ENCODE results near the gene HMX2. TPM values are rescaled to one million over a fixed set of nuclear protein-coding genes. Genes with fewer than 3 reads are reported as not detected.

Gene HMX2
- not detected for total RNA-seq
- under 1 TPM; 0.14 to 0.24 TPM for polyA plus RNA-seq
- total RNA-seq, result not detected

- H3K4me1 Mint-ChIP-seq, result peaks cover 25 to 77% (median 62%) of the 10 kb centered on the region in 7 donors
- peaks cover 50 to 82% (median 54%) of the 10 kb centered on the region in 5 donors for H3K27me3 Mint-ChIP-seq
- DNase-seq, result peak in 2 of 9 donors; percentile 37 to 40
- Histone ChIP-seq H3K27me3 (ENCODE audit: control insufficient read depth in 2 of 2, insufficient read depth in 2 of 2, low read length in 2 of 2) (peaks cover 25 to 48% of the 10 kb centered on the region in 2 donors), H3K27ac (ENCODE audit: low read depth, low read length) (no peak within 1 kb of the TSS), H3K36me3 (ENCODE audit: control insufficient read depth in 2 of 3, insufficient read depth in 3 of 3, low read length in 3 of 3) (no peaks in the 10 kb centered on the region), H3K4me3 (ENCODE audit: low read length) (peak within 1 kb of the TSS; percentile 52), H3K9me3 (ENCODE audit: control insufficient read depth in 2 of 3, low read length in 3 of 3) (no peaks in the 10 kb centered on the region), H3K4me1 (ENCODE audit: control insufficient read depth in 2 of 2, insufficient read depth in 2 of 2, low read length in 2 of 2) (peaks cover 33 to 79% of the 10 kb centered on the region in 2 donors)
- peak within 1 kb of the TSS; percentile 62 to 91 (median 89) for H3K4me3 Mint-ChIP-seq
- H3K9me3 Mint-ChIP-seq, result peaks cover 0 to 4% (median 0%) of the 10 kb centered on the region in 11 donors
- ChIA-PET CTCF (no interaction called here), POLR2A (no interaction called here)
- peaks cover 0 to 3% (median 0%) of the 10 kb centered on the region in 5 donors for H3K36me3 Mint-ChIP-seq
- intact Hi-C loops (cut with micrococcal nuclease), result loop anchor here in 1 of 2 donors (1.0 kb wide), 1 partner anchor 11 kb away; no protein-coding TSS in a partner anchor
- H3K27ac Mint-ChIP-seq, result peak within 1 kb of the TSS in 5 of 9 donors; percentile 15 to 66 (median 43)
- ATAC-seq, result peak; percentile 30
These were observed at the start of gene HMX2 for GRCh38 chr10:123147635-123148413. TSS of gene HMX2 (plus strand) at chr10:123148136. CDS start at chr10:123148379, 243 bp downstream.

GRCh38 chr10:123100030-123100762 is 47.7 kb upstream of the HMX2 start:
- no peaks in the 10 kb centered on the region for H3K4me1 Mint-ChIP-seq
- H3K9me3 Mint-ChIP-seq, result peaks cover 0 to 1% (median 0%) of the 10 kb centered on the region in 11 donors
- no peak overlapping the region for H3K4me3 ChIP-seq (ENCODE audit: low read length)
- H3K4me1 ChIP-seq (ENCODE audit: control insufficient read depth in 2 of 2, insufficient read depth in 2 of 2, low read length in 2 of 2), result no peaks in the 10 kb centered on the region
- no peak overlapping the region for H3K27ac ChIP-seq (ENCODE audit: low read depth, low read length)
- CTCF ChIA-PET, result interaction anchor here (1.1 kb wide), 1 partner anchor 56 kb away, joined by 4 read pairs; no protein-coding TSS in a partner anchor
- H3K27ac Mint-ChIP-seq, result no peak overlapping the region
- POLR2A ChIA-PET, result no interaction called here
- H3K36me3 ChIP-seq (ENCODE audit: control insufficient read depth in 2 of 3, insufficient read depth in 3 of 3, low read length in 3 of 3), result no peaks in the 10 kb centered on the region
- H3K27me3 ChIP-seq (ENCODE audit: control insufficient read depth in 2 of 2, insufficient read depth in 2 of 2, low read length in 2 of 2), result no peaks in the 10 kb centered on the region
- no peaks in the 10 kb centered on the region for H3K36me3 Mint-ChIP-seq
- H3K27me3 Mint-ChIP-seq, result peaks cover 0 to 19% (median 13%) of the 10 kb centered on the region in 5 donors
- DNase-seq, result no peak
- ATAC-seq, result no peak
- no peak overlapping the region for H3K4me3 Mint-ChIP-seq
- intact Hi-C loops (cut with micrococcal nuclease), result no loop called here
- no peaks in the 10 kb centered on the region for H3K9me3 ChIP-seq (ENCODE audit: control insufficient read depth in 2 of 3, low read length in 3 of 3)

GRCh38 chr10:123101872-123102271 is 46.1 kb upstream of the HMX2 start:
- no peaks in the 10 kb centered on the region for H3K27me3 ChIP-seq (ENCODE audit: control insufficient read depth in 2 of 2, insufficient read depth in 2 of 2, low read length in 2 of 2)
- no peak for DNase-seq
- H3K4me1 Mint-ChIP-seq, result no peaks in the 10 kb centered on the region
- no peak overlapping the region for H3K4me3 Mint-ChIP-seq
- H3K36me3 ChIP-seq (ENCODE audit: control insufficient read depth in 2 of 3, insufficient read depth in 3 of 3, low read length in 3 of 3), result no peaks in the 10 kb centered on the region
- no peaks in the 10 kb centered on the region for H3K36me3 Mint-ChIP-seq
- H3K9me3 Mint-ChIP-seq, result peaks cover 0 to 1% (median 0%) of the 10 kb centered on the region in 11 donors
- no peak overlapping the region for H3K4me3 ChIP-seq (ENCODE audit: low read length)
- no peak overlapping the region for H3K27ac ChIP-seq (ENCODE audit: low read depth, low read length)
- H3K4me1 ChIP-seq (ENCODE audit: control insufficient read depth in 2 of 2, insufficient read depth in 2 of 2, low read length in 2 of 2), result no peaks in the 10 kb centered on the region
- ChIA-PET POLR2A (no interaction called here), CTCF (no interaction called here)
- no peaks in the 10 kb centered on the region for H3K9me3 ChIP-seq (ENCODE audit: control insufficient read depth in 2 of 3, low read length in 3 of 3)
- no peak overlapping the region for H3K27ac Mint-ChIP-seq
- no peak for ATAC-seq
- H3K27me3 Mint-ChIP-seq, result peaks cover 0 to 25% (median 16%) of the 10 kb centered on the region in 5 donors
- intact Hi-C loops (cut with micrococcal nuclease), result no loop called here

- Histone ChIP-seq H3K27ac (ENCODE audit: low read depth, low read length) (no peak overlapping the region), H3K9me3 (ENCODE audit: control insufficient read depth in 2 of 3, low read length in 3 of 3) (no peaks in the 10 kb centered on the region), H3K4me3 (ENCODE audit: low read length) (no peak overlapping the region), H3K27me3 (ENCODE audit: control insufficient read depth in 2 of 2, insufficient read depth in 2 of 2, low read length in 2 of 2) (no peaks in the 10 kb centered on the region), H3K4me1 (ENCODE audit: control insufficient read depth in 2 of 2, insufficient read depth in 2 of 2, low read length in 2 of 2) (no peaks in the 10 kb centered on the region), H3K36me3 (ENCODE audit: control insufficient read depth in 2 of 3, insufficient read depth in 3 of 3, low read length in 3 of 3) (no peaks in the 10 kb centered on the region)
- H3K4me1 Mint-ChIP-seq, result no peaks in the 10 kb centered on the region
- no peak overlapping the region for H3K27ac Mint-ChIP-seq
- intact Hi-C loops (cut with micrococcal nuclease), result no loop called here
- H3K36me3 Mint-ChIP-seq, result no peaks in the 10 kb centered on the region
- peaks cover 0 to 1% (median 0%) of the 10 kb centered on the region in 11 donors for H3K9me3 Mint-ChIP-seq
- CTCF ChIA-PET, result no interaction called here
- H3K27me3 Mint-ChIP-seq, result peaks cover 0 to 22% (median 12%) of the 10 kb centered on the region in 5 donors
- DNase-seq, result no peak
- no peak for ATAC-seq
- H3K4me3 Mint-ChIP-seq, result no peak overlapping the region
- POLR2A ChIA-PET, result no interaction called here
These were observed 45.3 kb upstream of the HMX2 start for GRCh38 chr10:123102673-123103072.

GRCh38 chr10:123103944-123104343 is 44.0 kb upstream of the HMX2 start:
- ChIA-PET CTCF (no interaction called here), POLR2A (no interaction called here)
- no peak overlapping the region for H3K4me3 ChIP-seq (ENCODE audit: low read length)
- H3K27ac ChIP-seq (ENCODE audit: low read depth, low read length), result no peak overlapping the region
- no peaks in the 10 kb centered on the region for H3K36me3 ChIP-seq (ENCODE audit: control insufficient read depth in 2 of 3, insufficient read depth in 3 of 3, low read length in 3 of 3)
- Mint-ChIP-seq H3K4me1 (no peaks in the 10 kb centered on the region), H3K36me3 (no peaks in the 10 kb centered on the region), H3K27ac (no peak overlapping the region), H3K27me3 (peaks cover 3 to 31% (median 11%) of the 10 kb centered on the region in 5 donors), H3K9me3 (peaks cover 0 to 1% (median 0%) of the 10 kb centered on the region in 11 donors), H3K4me3 (no peak overlapping the region)
- intact Hi-C loops (cut with micrococcal nuclease), result no loop called here
- no peaks in the 10 kb centered on the region for H3K4me1 ChIP-seq (ENCODE audit: control insufficient read depth in 2 of 2, insufficient read depth in 2 of 2, low read length in 2 of 2)
- DNase-seq, result no peak
- H3K27me3 ChIP-seq (ENCODE audit: control insufficient read depth in 2 of 2, insufficient read depth in 2 of 2, low read length in 2 of 2), result no peaks in the 10 kb centered on the region
- ATAC-seq, result no peak
- H3K9me3 ChIP-seq (ENCODE audit: control insufficient read depth in 2 of 3, low read length in 3 of 3), result no peaks in the 10 kb centered on the region

- Histone ChIP-seq H3K27me3 (ENCODE audit: control insufficient read depth in 2 of 2, insufficient read depth in 2 of 2, low read length in 2 of 2) (no peaks in the 10 kb centered on the region), H3K9me3 (ENCODE audit: control insufficient read depth in 2 of 3, low read length in 3 of 3) (no peaks in the 10 kb centered on the region), H3K27ac (ENCODE audit: low read depth, low read length) (no peak overlapping the region), H3K36me3 (ENCODE audit: control insufficient read depth in 2 of 3, insufficient read depth in 3 of 3, low read length in 3 of 3) (no peaks in the 10 kb centered on the region), H3K4me3 (ENCODE audit: low read length) (no peak overlapping the region), H3K4me1 (ENCODE audit: control insufficient read depth in 2 of 2, insufficient read depth in 2 of 2, low read length in 2 of 2) (no peaks in the 10 kb centered on the region)
- Mint-ChIP-seq H3K9me3 (peaks cover 0 to 1% (median 0%) of the 10 kb centered on the region in 11 donors), H3K27ac (no peak overlapping the region), H3K4me3 (no peak overlapping the region), H3K4me1 (no peaks in the 10 kb centered on the region), H3K36me3 (no peaks in the 10 kb centered on the region), H3K27me3 (peaks cover 11 to 43% (median 22%) of the 10 kb centered on the region in 5 donors)
- ATAC-seq (no peak), DNase-seq (no peak)
- intact Hi-C loops (cut with micrococcal nuclease), result no loop called here
- POLR2A ChIA-PET, result no interaction called here
- CTCF ChIA-PET, result no interaction called here
These were observed 38.5 kb upstream of the HMX2 start for GRCh38 chr10:123109466-123109865.

Measured in naive thymus-derived CD4-positive, alpha-beta T cell (primary cell).